Aorta (tissue), 5 donors: ENCODE measurements around the gene TBL2. TPM values are rescaled to one million over a fixed set of nuclear protein-coding genes. Genes with fewer than 3 reads are reported as not detected.
"Not testable (repeated sequence)": the region's sequence is repeated elsewhere in the genome, so short reads cannot be mapped to it uniquely, and the experiment has no call there.

Source experiments
- ATAC-seq: fragments of 200-7000 bp; cut with Tn5 transposase; one replicate; pipeline ENCODE4 v1.9.1; 2022; ENCODE audit warnings: moderate library complexity; ENCODE audit not compliant: low FRiP score
- DNase-seq, 2 donors: peaks; one replicate each; pipeline ENCODE4 v3.0.0-alpha.2; 2020
- H3K27ac ChIP-seq, 2 donors: one replicate each; pipeline ENCODE4 v1.5.1; 2013; ENCODE audit warnings: low read length in 2 of 2, mild to moderate bottlenecking in 2 of 2, moderate library complexity in 2 of 2, control low read depth in 1 of 2, inconsistent platforms in 1 of 2, low read depth in 1 of 2
- H3K27me3 ChIP-seq, 2 donors: one replicate each; pipeline ENCODE4 v1.6.1; 2013; ENCODE audit warnings: control low read depth in 1 of 2, low read length in 1 of 2, mild to moderate bottlenecking in 1 of 2, moderate library complexity in 1 of 2; ENCODE audit not compliant: insufficient read depth in 2 of 2, control insufficient read depth in 1 of 2
- H3K36me3 ChIP-seq, 2 donors: one replicate each; pipeline ENCODE4 v1.6.1; 2013; ENCODE audit warnings: control low read depth in 1 of 2, low read length in 1 of 2, mild to moderate bottlenecking in 1 of 2; ENCODE audit not compliant: insufficient read depth in 2 of 2, control insufficient read depth in 1 of 2
- H3K4me1 ChIP-seq, 2 donors: one replicate each; pipeline ENCODE4 v1.6.1; 2013; ENCODE audit warnings: low read length in 2 of 2, control low read depth in 1 of 2, mild to moderate bottlenecking in 1 of 2, moderate library complexity in 1 of 2; ENCODE audit not compliant: insufficient read depth in 2 of 2, control insufficient read depth in 1 of 2
- H3K4me3 ChIP-seq, 2 donors: one replicate each; pipeline ENCODE4 v1.5.1; 2013; ENCODE audit warnings: low read length in 2 of 2, control low read depth in 1 of 2, mild to moderate bottlenecking in 1 of 2
- H3K9me3 ChIP-seq: one replicate; pipeline ENCODE4 v1.6.1; 2013; ENCODE audit warnings: mild to moderate bottlenecking, low read length; ENCODE audit not compliant: control insufficient read depth
- WGBS, 2 donors: extraction: QIAGEN DNeasy Blood & Tissue Kit; methylation state at CpG; one replicate each; pipeline ENCODE4 v1.1.7; 2013; 5-methylcytosine and 5-hydroxymethylcytosine counted together
- intact Hi-C, 2 donors: fragments of 100-400 bp; cut with DNase I; formaldehyde crosslinking; loops; one replicate each; pipeline versions ENCODE4 v1.14.2 to v1.15.0; 2022
- polyA plus RNA-seq, 2 donors: library from polyadenylated mRNA; stranded (reverse); fragments of 200-250 nt; gene quantifications; one replicate each; pipeline ENCODE4 v1.2.3, GENCODE V29; 2013
- total RNA-seq, 2 donors: library from RNA; stranded (reverse); fragmentation: NEBNext Ultra II Directional; extraction: Animal tissue kit (Norgen Biotek cat#: 25700); gene quantifications; one replicate each; pipeline ENCODE4 v1.2.1, GENCODE V29; 2021
- donor health status: healthy with polysubstance abuse.
- donor health status: Bipolar disorder and iron deficiency.
- donor health status: DM: no; HTN: no; CAD: no.
- donor health status: DM: no; HTN: no; CAD: no.
- donor health status: DM: yes; HTN: yes; CAD: no.

TBL2 gene
- total and polyA plus RNA-seq, 4 donors, result 17.7 to 27.7 (median 24.6) TPM

GRCh38 chr7:73611017-73611555 lies 32.7 kb upstream of the TBL2 start:
- no peaks in the 10 kb centered on the region for H3K27me3 ChIP-seq
- no peak for ATAC-seq
- no peaks in the 10 kb centered on the region for H3K36me3 ChIP-seq
- no peak overlapping the region for H3K27ac ChIP-seq
- H3K4me3 ChIP-seq, result no peak overlapping the region
- no peaks in the 10 kb centered on the region for H3K4me1 ChIP-seq
- no peak for DNase-seq
- H3K9me3 ChIP-seq, result no peaks in the 10 kb centered on the region
- intact Hi-C loops, result no loop called here
- WGBS, 2 donors, result 83 to 85% methylated on average over 11 of the region's 11 CpGs

- WGBS, 2 donors, result 65 to 76% methylated on average over 4 of the region's 4 CpGs
- no peak for ATAC-seq
Observed at GRCh38 chr7:73610105-73610504, 31.7 kb upstream of the TBL2 start.

GRCh38 chr7:73607692-73607983 lies 29.3 kb upstream of the TBL2 start:
- not testable (repeated sequence) for H3K4me3 ChIP-seq, H3K4me1 ChIP-seq, DNase-seq, H3K27me3 ChIP-seq, H3K36me3 ChIP-seq, ATAC-seq, H3K9me3 ChIP-seq, H3K27ac ChIP-seq
- 60 to 65% methylated on average over 5 of the region's 5 CpGs for WGBS, 2 donors
- intact Hi-C loops, result loop anchor here (1.0 to 5.0 kb wide), 4 partner anchors 60 to 119 kb away; partner anchors contain the start of gene VPS37D (in 1 of the 2)

More at GRCh38 chr7:73610105-73610504, 31.7 kb upstream of the TBL2 start:
- no peak for DNase-seq
- H3K27me3 ChIP-seq, result no peaks in the 10 kb centered on the region
- no peaks in the 10 kb centered on the region for H3K36me3 ChIP-seq
- no peak overlapping the region for H3K4me3 ChIP-seq
- intact Hi-C loops, result no loop called here
- no peaks in the 10 kb centered on the region for H3K4me1 ChIP-seq
- H3K27ac ChIP-seq, result no peak overlapping the region
- H3K9me3 ChIP-seq, result no peaks in the 10 kb centered on the region

DNA sequence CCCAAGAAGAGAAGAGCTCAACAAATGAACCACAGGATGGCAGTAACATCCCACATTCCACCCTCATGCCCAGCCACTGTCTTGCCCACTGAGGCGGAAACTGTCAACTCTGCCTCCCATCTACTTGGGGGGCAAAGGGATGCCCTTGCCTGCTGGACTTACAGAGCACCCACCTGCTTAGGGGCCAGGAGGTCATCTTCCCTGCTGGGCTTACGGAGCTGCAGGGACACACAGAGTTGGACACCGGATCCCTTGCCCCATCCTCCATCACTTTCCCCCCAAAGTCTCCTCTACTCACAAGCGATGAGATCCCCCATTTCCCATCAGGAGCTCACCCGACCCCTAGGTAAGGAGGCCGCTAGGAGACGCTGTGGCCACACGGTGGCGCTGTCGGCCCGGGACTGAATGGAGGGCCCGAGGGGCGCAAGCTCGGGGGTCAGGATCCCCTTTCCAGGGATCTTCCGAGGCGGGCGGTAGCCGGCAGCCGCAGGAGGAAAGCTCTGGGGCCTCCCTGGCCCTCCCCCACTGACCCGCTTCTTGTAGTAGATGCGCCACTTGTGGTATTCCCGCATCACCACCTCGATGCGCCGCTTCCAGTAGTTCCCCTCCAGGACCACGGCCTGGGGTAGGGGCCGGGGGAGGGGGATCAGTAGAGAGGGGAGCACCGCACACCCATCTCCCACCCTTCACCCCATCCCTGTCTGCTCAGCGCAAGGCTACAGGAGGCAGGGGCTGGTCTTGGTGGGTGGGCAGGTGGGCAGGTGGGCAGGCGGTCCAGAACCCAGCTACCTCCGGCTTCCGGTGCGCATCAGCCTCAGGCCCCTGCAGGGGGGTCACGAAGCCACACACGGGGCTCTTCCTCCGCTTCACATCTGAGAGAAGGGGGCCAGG lies 28.7 kb upstream of the TBL2 start:
- DNase-seq (peak; percentile 67 to 91), ATAC-seq (peak; percentile 84)
- Histone ChIP-seq H3K36me3 (no peaks in the 10 kb centered on the region), H3K9me3 (no peaks in the 10 kb centered on the region), H3K4me1 (no peaks in the 10 kb centered on the region), H3K27me3 (no peaks in the 10 kb centered on the region), H3K4me3 (no peak overlapping the region), H3K27ac (no peak overlapping the region)
- intact Hi-C loops, result loop anchor here (1.0 to 5.0 kb wide), 4 partner anchors 60 to 120 kb away; partner anchors contain the start of gene VPS37D (in 1 of the 2)
- 10% methylated on average over 30 to 36 of the region's 36 CpGs for WGBS, 2 donors

- intact Hi-C loops, result loop anchor here (2.0 to 5.0 kb wide), 3 partner anchors 62 to 121 kb away; partner anchors contain the start of gene VPS37D (in 1 of the 2)
- Histone ChIP-seq H3K36me3 (no peaks in the 10 kb centered on the region), H3K27me3 (no peaks in the 10 kb centered on the region), H3K4me1 (no peaks in the 10 kb centered on the region), H3K27ac (no peak overlapping the region), H3K9me3 (no peaks in the 10 kb centered on the region), H3K4me3 (no peak overlapping the region)
- 79% methylated on average over 22 to 23 of the region's 23 CpGs for WGBS, 2 donors
- DNase-seq, result no peak
- ATAC-seq, result no peak
Observed at GRCh38 chr7:73605601-73606220, 27.3 kb upstream of the TBL2 start.

DNA sequence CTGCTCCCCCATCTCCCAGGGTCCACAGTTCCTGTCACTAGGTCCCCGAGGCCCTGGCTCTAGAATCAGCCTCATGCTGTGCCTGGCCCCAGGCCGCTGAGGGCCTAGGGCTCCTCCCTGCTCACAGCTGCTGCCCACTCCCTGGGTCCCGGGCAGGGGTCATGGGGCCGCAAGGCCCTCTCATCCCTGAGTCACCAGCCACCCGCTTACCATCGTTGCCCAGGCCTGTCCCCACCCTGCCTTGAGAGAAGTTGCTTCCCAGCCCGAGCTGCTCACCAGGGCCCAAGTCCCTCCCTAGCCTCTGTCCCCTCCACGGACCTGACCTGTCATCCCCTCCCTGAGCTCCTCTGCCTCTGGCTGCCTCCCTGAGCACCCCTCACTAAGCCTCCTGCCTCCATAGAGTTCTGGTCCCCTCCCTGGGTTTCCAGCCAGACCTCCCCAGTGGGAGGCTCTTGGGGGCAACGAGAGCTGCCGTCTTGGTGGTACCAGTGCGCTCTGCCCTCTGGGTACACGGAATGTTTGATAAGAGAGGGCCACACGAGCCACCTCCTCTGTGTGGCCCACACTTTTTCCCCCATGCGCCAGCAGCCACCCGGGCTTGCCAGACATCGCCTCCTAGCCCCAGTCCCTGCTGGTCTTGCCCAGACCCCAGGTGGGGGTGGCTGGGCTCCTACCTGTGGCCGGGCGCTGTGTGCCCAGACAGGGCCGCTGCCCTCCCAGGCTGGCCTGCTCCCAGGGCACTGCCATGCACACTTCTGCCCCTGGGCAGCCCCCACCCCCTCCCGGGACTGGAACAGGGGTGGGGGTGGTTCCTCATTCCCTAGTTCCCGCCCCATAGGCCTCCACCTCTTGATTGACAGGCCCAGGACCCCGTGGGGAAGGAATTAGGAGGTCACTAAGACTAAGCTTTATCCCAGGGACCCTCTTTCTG lies 24.6 kb upstream of the TBL2 start:
- intact Hi-C loops, result no loop called here
- Histone ChIP-seq H3K4me1 (no peaks in the 10 kb centered on the region), H3K9me3 (no peaks in the 10 kb centered on the region), H3K4me3 (no peak overlapping the region), H3K27me3 (no peaks in the 10 kb centered on the region), H3K27ac (no peak overlapping the region), H3K36me3 (no peaks in the 10 kb centered on the region)
- DNase-seq, result no peak
- ATAC-seq, result no peak
- WGBS, 2 donors, result 77 to 79% methylated on average over 22 of the region's 22 CpGs

GRCh38 chr7:73599916-73600315 lies 21.5 kb upstream of the TBL2 start:
- no peak for ATAC-seq

DNA sequence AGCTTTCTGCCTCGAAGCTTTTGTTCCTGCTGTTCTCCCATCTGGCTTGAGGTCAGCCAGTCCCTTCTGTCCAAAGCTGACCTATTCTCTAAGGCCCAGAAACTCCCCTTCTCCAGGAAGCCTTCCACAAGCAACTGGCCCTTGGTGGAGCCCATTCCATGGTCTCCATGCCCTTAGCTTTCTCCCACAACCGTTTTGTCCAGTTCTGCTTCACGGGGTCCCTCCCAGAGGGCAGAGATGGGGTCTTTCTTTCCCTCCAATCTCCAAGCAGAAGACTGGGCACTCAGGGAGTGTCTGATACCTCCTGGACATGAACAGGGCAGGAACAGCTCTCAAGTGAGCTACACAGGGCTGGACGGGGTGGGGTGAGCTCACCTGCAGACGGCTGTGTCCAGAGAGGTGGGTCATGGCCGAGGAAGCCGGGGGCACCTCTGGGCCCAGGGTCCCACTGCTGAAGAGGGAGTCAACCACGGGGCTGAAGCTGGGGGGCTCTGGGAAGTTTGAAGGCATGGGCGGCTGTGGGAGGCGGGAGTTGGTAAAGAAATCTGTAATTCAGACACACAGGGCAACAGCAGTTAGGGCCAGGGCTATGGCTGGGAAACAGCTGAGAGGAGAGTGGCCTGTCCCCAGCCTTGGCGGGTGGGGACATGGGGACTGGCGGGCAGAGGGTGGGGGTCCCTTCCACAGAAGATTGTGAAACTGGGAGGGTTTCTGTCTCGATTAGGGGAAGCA lies 20.9 kb upstream of the TBL2 start:
- no peak for DNase-seq
- no peaks in the 10 kb centered on the region for H3K9me3 ChIP-seq
- 76 to 78% methylated on average over 12 to 13 of the region's 13 CpGs for WGBS, 2 donors
- no peaks in the 10 kb centered on the region for H3K27me3 ChIP-seq
- intact Hi-C loops, result no loop called here
- ATAC-seq, result no peak
- H3K4me1 ChIP-seq, result no peaks in the 10 kb centered on the region
- no peak overlapping the region for H3K27ac ChIP-seq
- no peaks in the 10 kb centered on the region for H3K36me3 ChIP-seq
- H3K4me3 ChIP-seq, result no peak overlapping the region

More at GRCh38 chr7:73599916-73600315, 21.5 kb upstream of the TBL2 start:
- Histone ChIP-seq H3K27ac (no peak overlapping the region), H3K4me3 (no peak overlapping the region), H3K9me3 (no peaks in the 10 kb centered on the region), H3K36me3 (no peaks in the 10 kb centered on the region), H3K27me3 (no peaks in the 10 kb centered on the region), H3K4me1 (no peaks in the 10 kb centered on the region)
- 72 to 76% methylated on average over 7 of the region's 7 CpGs for WGBS, 2 donors
- intact Hi-C loops, result no loop called here
- DNase-seq, result no peak
